Fibroblast of lung (primary cell): ENCODE measurements around the gene MLF2.

Experiments
- EZH2 ChIP-seq: IDR thresholded peaks from 2 replicates; pipeline ENCODE4 v1.5.1; 2012; ENCODE audit warnings: low read length, control low read depth, mild to moderate bottlenecking; ENCODE audit errors: missing control alignments
- TF ChIP-seq, protein P1 (sequence below), 2 donors: IDR thresholded peaks in 1 of 2; conservative IDR thresholded peaks in 1 of 2; 1 replicate in 1 of 2; 2 replicates in 1 of 2; pipeline ENCODE4 v1.5.1; 2011 to 2012; ENCODE audit warnings: low read length in 2 of 2, control low read depth in 1 of 2, inconsistent platforms in 1 of 2, low read depth in 1 of 2, mild to moderate bottlenecking in 1 of 2

DNA sequence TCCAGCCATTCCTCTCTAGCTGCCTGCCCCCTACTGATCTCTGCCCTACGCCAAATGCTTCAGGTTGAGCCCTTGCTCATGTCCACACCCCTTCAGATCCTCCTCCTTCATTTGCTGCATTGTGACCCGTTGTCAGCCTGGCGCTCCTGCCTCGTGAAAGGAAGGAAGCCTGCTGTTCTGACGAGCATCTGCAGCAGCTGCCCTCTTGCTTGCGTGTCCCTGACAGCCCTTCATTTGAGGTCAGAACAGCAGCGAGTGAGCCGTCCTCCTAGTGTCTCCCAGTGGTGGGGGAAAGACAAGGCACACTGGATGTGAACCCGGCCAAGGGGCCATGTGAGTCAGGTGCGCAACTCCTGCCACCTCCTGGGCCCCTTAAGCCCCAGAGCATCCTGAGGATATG is 49.3 kb downstream of the MLF2 start:
- TF ChIP-seq, protein P1, sequence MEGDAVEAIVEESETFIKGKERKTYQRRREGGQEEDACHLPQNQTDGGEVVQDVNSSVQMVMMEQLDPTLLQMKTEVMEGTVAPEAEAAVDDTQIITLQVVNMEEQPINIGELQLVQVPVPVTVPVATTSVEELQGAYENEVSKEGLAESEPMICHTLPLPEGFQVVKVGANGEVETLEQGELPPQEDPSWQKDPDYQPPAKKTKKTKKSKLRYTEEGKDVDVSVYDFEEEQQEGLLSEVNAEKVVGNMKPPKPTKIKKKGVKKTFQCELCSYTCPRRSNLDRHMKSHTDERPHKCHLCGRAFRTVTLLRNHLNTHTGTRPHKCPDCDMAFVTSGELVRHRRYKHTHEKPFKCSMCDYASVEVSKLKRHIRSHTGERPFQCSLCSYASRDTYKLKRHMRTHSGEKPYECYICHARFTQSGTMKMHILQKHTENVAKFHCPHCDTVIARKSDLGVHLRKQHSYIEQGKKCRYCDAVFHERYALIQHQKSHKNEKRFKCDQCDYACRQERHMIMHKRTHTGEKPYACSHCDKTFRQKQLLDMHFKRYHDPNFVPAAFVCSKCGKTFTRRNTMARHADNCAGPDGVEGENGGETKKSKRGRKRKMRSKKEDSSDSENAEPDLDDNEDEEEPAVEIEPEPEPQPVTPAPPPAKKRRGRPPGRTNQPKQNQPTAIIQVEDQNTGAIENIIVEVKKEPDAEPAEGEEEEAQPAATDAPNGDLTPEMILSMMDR (conservative IDR thresholded peaks at IDR 0.05 in 1 of 2, IDR thresholded peaks at IDR 0.05 in 1 of 2; ENCODE audit: low read depth in 1 of 2, low read length in 2 of 2), result no peak
- no peak for TF ChIP-seq EZH2
